Activated naive CD4-positive, alpha-beta T cell treated with anti-CD3 and anti-CD28 coated beads, Interleukin-2, amount 50 U/mL, for 16 hours (primary cell): ENCODE results near the gene VRTN.

Source experiments
- DNase-seq: peaks from one replicate; pipeline ENCODE4 v3.0.0-alpha.2; 2020

Gene VRTN

DNA sequence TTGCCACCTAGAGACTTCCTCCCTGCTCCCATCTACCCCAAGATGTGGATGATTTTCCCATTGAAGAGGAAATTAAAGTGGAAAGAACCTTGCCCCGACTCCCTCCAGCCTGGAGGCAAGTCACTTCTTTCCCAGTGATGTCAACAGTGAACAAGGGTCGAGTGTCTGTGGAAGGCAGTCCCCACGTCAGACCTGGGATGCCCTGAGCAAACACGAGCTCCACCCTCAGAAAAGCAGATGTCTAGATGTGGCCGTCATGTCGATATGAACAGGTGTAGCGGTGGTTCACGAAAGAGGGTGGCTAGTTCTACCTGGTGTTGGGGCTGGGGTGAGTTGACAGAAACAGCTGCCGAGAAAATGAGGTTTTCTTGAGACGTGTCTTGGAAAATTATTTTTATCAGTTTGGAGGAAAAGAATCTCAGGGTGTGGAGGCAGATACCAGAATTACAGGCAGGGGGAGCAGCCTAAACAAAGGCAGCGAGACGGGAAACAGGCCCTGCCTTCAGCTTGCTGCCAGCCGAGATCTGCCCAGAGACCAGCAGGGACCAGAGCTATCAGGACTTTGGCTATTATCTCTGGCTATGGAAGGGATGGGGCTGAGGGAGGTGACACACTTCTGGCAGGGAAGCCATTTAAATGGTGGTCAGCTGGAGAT is 51.9 kb downstream of the VRTN start:
- DNase-seq, result no peak

DNA sequence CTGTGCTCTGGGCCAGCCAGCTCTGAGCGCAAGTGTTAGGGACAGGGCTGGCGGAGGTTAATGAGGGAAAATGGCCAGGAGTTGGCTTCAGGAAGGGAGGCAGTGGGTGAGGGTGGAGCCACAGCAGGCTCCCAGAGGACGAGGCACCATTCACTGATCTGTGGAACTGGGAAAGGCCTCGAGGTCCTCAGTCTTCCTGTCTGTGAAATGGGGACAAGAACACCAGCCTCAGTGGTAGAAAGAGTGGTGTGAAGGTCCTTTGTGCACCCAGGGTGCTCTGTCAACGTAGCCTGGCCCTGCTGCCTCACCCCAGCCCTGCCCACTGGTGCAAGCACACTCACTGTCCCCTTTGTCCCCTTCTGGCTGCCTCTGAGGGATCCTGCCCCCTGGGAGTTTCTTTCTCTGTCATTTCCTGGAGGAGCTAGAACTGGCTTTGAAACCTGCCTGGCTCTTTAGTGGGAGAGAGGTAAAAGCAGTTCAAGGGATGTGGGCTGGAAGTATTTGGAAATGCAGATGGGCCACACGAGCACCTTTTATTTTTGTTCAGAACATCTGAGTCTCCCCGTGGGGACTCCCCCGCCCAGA is 52.7 kb downstream of the VRTN start:
- no peak for DNase-seq

DNA sequence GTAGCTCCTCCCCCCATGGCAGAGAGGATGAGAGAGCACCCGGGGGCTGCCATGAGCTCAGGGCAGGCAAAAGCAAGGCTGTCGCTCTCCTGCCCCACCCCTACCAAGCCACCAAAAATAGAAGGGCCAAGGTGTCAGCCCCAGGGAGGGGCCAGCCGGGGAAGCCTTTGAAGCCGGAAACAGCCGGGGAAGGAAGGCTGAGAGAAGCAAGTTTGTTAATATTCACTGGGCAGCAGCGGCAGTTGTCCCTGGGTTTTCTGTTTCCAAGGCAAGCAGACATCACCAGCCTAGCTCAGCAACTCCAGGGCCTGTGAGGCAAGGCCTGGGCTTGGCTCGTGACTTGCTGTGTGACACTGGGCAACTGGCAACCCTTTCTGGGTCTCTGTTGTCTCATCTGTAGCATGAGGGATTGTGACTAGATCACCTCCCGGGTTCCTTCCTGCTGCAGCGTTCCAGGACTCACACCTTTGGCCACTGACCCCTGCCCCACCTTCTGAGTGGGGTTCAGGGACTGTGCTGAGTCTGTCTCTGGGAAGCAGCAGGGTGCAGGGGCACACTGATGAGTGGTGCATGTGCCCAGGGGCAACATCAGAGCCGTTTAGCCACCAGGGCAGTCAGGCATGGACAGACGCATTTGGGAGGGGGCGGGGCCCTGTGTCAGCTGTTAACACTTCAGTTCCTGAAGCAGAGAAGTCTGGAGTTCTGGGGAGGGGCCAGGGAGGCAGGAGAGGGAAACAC is 53.4 kb downstream of the VRTN start:
- peak; percentile 66 for DNase-seq

DNA sequence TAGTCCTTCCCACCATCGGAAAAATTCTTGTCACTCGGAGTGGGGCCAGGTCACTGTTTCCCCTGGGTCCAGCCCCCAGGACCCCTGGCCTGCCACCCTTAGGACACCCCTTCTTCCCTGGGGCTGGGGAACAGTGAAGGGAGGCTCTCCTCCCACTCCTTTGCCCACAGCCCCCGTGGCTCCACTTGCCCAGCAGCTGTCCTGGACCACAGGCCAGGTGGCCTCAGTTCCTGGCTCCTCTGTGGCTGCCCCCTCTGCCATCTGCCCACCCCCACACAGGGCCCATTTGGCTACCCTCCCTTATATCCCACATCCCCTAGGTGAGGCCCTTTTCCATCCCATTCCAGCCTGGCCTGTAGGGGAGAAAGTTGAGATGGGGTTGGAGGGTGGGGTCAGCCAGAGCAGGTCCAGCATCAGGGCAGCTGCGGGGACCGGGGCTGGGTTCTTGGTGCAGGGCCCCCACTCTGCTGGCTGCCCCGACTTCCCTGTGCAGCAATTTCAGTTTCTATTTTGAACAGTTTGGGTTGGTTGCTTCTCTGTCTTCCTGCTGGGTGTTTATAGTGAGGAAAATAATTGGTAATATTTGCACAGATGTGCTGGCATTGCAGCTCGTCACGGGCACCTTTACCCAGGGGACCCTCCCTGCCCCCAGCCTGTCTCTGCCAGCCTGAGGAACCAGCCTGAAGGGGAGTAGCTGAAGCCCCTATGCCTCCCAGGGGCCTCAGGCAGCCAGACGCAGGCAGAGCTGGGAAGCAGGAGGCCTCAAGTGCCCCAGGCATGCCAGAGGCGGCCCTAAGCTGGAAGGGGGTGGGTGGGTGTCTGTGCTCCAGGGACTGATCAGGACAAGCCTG is 54.4 kb downstream of the VRTN start:
- DNase-seq, result no peak

DNA sequence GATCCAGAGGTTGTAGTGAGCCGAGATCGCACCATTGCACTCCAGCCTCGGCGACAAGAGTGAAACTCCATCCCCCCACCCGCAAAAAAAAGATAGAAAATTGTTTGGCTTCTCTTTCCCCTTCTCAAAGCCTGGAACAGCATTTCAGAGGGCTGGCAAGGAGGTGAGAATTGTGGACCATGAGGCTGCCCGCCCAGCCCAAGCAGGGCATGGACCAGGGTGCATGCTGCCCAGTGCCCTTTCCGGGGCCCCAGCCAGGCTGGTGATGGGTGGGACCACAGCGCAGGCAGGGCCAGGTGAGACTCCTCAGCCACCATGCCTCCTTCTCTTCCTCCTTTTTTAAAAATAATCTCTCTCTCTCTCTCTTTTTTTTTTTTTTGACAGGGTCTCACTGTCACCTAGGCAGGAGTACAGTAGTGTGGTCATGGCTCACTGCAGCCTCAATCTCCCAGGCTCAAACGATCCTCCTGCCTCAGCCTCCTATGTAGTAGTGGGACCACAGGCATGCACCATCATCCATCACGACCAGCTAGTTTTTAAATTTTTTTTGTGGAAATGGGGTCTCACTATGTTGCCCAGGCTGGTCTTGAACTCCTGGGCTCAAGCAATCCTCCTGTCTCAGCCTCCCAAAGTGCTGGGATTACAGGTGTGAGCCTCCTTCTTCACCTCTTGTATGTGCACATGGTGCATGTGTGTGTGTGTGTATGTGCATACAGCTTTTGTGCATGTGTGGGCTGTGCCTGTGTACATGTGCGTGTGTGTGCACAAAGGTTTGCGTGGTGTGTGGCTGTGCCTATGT is 55.5 kb downstream of the VRTN start:
- DNase-seq, result no peak

GRCh38 chr14:74404435-74404834 is 56.2 kb downstream of the VRTN start:
- DNase-seq, result no peak

DNA sequence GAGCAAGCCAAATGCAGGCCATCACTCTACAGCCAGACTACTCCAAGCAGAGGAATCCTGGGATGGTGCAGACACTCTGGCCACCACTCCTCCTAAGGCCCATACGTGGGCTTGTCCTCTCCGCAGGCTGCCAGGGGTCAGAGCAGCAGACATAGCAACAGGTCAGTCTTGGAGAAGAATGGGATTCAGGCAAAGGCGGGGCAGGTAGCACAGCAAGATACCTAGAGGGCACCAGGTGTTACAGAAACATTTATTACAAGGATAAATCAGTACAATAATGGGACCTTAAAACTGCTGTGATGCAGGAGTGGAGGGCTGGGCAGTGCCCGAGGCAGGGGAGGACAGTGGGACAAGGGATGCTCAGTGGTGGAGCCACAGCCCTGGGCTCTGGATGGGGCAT is 57.4 kb downstream of the VRTN start:
- no peak for DNase-seq

- no peak for DNase-seq
Observed at GRCh38 chr14:74407021-74407800, 58.9 kb downstream of the VRTN start.

DNA sequence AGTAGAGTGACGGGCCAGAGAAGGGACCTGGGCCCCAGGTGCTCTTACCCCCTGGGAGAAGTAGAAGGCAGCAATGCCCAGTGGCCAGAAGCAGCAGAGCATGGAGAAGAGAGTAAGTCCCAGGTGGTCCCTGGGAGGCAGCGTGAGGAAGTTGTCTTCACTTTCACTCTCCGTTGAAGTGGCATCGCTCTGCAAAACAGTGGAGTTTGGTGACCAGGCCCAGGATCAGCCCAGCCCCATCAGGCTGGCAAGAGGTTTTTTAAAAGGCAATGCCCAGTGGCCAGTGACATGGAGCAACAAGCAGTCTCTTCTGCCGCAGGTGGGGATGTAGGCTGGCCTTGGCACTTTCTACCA is 59.5 kb downstream of the VRTN start:
- no peak for DNase-seq

- no peak for DNase-seq
Observed at GRCh38 chr14:74408870-74409269, 60.6 kb downstream of the VRTN start.

DNA sequence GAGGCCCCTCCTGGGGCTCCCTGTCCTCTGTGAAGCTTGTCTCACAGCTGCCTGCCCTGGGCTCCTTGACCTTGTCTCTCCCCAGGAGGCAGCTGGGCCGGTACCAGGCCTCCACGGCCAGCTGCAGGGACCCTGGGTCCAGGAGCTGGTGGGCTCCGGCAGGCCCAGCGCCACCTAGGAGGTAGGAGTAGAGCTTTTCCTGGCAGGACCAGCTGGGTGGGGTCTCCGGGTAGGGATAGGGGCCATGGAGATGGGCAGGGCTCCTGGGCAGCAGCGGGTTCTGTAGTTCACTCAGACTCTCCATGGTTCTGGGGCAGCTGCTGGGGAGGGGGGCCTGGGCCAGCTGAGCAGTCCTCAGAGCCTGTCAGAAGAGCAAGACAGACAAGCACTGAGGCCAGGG is 61.2 kb downstream of the VRTN start:
- no peak for DNase-seq
